Endothelial cell of umbilical vein (primary cell): ENCODE data around the gene CCDC18. TPM values are rescaled to one million over a fixed set of nuclear protein-coding genes. Genes with fewer than 3 reads are reported as not detected.

Source experiments
- BruUV-seq: library from RNA; stranded (reverse); fragments of 400-500 nt; replicated peaks from 2 replicates; lab custom pipeline; 2021; lab: Mats Ljungman, UMichigan
- CTCF ChIA-PET: fragments of 300-600, 350-600 bp; sonication (Branson Sonifier 250); formaldehyde crosslinking; loops from one replicate; lab custom pipeline; 2021; ENCODE audit warnings: antibody characterized with exemption, inconsistent platforms; lab: Charles Lee
- POLR2A ChIA-PET: fragments of 300-600, 350-600 bp; sonication (Branson Sonifier 250); formaldehyde crosslinking; loops from one replicate; lab custom pipeline; 2021; ENCODE audit warnings: antibody characterized with exemption, inconsistent platforms; lab: Charles Lee
- DNase-seq: peaks from one replicate; pipeline ENCODE4 v3.0.0-alpha.2; 2011; ENCODE audit warnings: low read depth, low spot score
- FAIRE-seq: peaks from 2 replicates; lab custom pipeline; 2011; peaks lifted over from hg19 to GRCh38; lab: Jason Lieb, UNC
- H2AFZ ChIP-seq: 2 replicates; pipeline ENCODE4 v1.6.0; 2012; ENCODE audit warnings: low read depth, low read length, control low read depth, inconsistent platforms
- H3K27ac ChIP-seq: 2 replicates; pipeline ENCODE4 v1.5.1; 2011; ENCODE audit warnings: low read depth, mild to moderate bottlenecking, control low read depth, low read length, moderate library complexity; ENCODE audit not compliant: insufficient read depth
- H3K27me3 ChIP-seq, 2 experiments: 2 replicates each; pipeline versions ENCODE4 v1.6.0 to v1.6.1; 2011; ENCODE audit warnings: low read length in 2 of 2, mixed read lengths in 1 of 2; ENCODE audit not compliant: control insufficient read depth in 2 of 2, insufficient read depth in 2 of 2
- H3K36me3 ChIP-seq, 2 experiments: 2 replicates in 1 of 2; 3 replicates in 1 of 2; pipeline ENCODE4 v1.5.1; 2011; ENCODE audit warnings: low read length in 2 of 2, mild to moderate bottlenecking in 1 of 2, moderate library complexity in 1 of 2; ENCODE audit not compliant: control insufficient read depth in 2 of 2, insufficient read depth in 2 of 2; ENCODE audit errors: extremely low read depth in 1 of 2
- H3K4me1 ChIP-seq: 3 replicates; pipeline ENCODE4 v1.5.1; 2011; ENCODE audit warnings: mild to moderate bottlenecking, low read length; ENCODE audit not compliant: control insufficient read depth, insufficient read depth; ENCODE audit errors: extremely low read depth
- H3K4me2 ChIP-seq: 2 replicates; pipeline ENCODE4 v1.6.1; 2011; ENCODE audit warnings: low read length, control low read depth, mixed read lengths; ENCODE audit not compliant: insufficient read depth
- H3K4me3 ChIP-seq, 3 experiments: fragments of 200-600 bp in 1 of 3; sonication (generic), shearing (Covaris generic) in 1 of 3; replicated peaks in 1 of 3; 2 replicates each; pipeline ENCODE4 v1.5.1; 2011 to 2016; ENCODE audit warnings: control low read depth in 3 of 3, low read length in 3 of 3, mild to moderate bottlenecking in 2 of 3, inconsistent platforms in 1 of 3, low read depth in 1 of 3, moderate library complexity in 1 of 3; ENCODE audit not compliant: insufficient read depth in 1 of 3
- H3K79me2 ChIP-seq: 2 replicates; pipeline ENCODE4 v1.6.0; 2012; ENCODE audit warnings: low read length, inconsistent platforms; ENCODE audit not compliant: control insufficient read depth, insufficient read depth
- H3K9ac ChIP-seq: replicated peaks from 2 replicates; pipeline ENCODE3; 2011; ENCODE audit warnings: low read length, control low read depth; ENCODE audit not compliant: insufficient read depth; ENCODE audit errors: extremely low read depth
- H3K9me1 ChIP-seq: replicated peaks from 3 replicates; pipeline ENCODE4 v1.6.0; 2011; ENCODE audit warnings: mild to moderate bottlenecking, low read length; ENCODE audit not compliant: control insufficient read depth, insufficient read depth; ENCODE audit errors: extremely low read depth
- H3K9me3 ChIP-seq: replicated peaks from 2 replicates; pipeline ENCODE4 v1.5.1; 2012; ENCODE audit warnings: low read length, inconsistent platforms; ENCODE audit not compliant: control insufficient read depth, insufficient read depth
- H4K20me1 ChIP-seq: replicated peaks from 2 replicates; pipeline ENCODE3; 2011; ENCODE audit warnings: mild to moderate bottlenecking, low read length; ENCODE audit not compliant: control insufficient read depth, insufficient read depth; ENCODE audit errors: extremely low read depth
- EZH2 ChIP-seq: IDR thresholded peaks from 2 replicates; pipeline ENCODE4 v1.6.1; 2012; ENCODE audit warnings: borderline replicate concordance, low read depth, mild to moderate bottlenecking, moderate library complexity, low read length, inconsistent platforms; ENCODE audit not compliant: severe bottlenecking
- FOS ChIP-seq: IDR thresholded peaks from 2 replicates; pipeline ENCODE4 v1.6.1; 2011; ENCODE audit warnings: mild to moderate bottlenecking, low read length, moderate library complexity, borderline replicate concordance; ENCODE audit not compliant: insufficient read depth
- GATA2 ChIP-seq: IDR thresholded peaks from 2 replicates; pipeline ENCODE4 v1.7.0; 2011; ENCODE audit warnings: low read depth, mild to moderate bottlenecking, moderate library complexity, mixed read lengths, low read length; ENCODE audit not compliant: insufficient read length, insufficient read depth
- JUN ChIP-seq: IDR thresholded peaks from 2 replicates; pipeline ENCODE4 v1.6.1; 2011; ENCODE audit warnings: borderline replicate concordance, low read depth; ENCODE audit not compliant: insufficient read length, insufficient read depth
- MYC ChIP-seq: IDR thresholded peaks from one replicate; pipeline ENCODE4 v1.6.1; 2011; ENCODE audit warnings: mild to moderate bottlenecking, low read depth, low read length
- POLR2A ChIP-seq: IDR thresholded peaks from 2 replicates; pipeline ENCODE4 v1.6.1; 2012; ENCODE audit warnings: low read depth, mild to moderate bottlenecking, control low read depth, low read length
- POLR2AphosphoS5 ChIP-seq: IDR thresholded peaks from 2 replicates; pipeline ENCODE4 v1.6.1; 2012; ENCODE audit warnings: low read depth, mild to moderate bottlenecking, control low read depth, low read length, moderate library complexity; ENCODE audit not compliant: insufficient read depth
- dilution Hi-C: fragments of 300-500 bp; cut with MboI; formaldehyde crosslinking; loops from one replicate; pipeline ENCODE4 v1.15.0; 2019; ENCODE audit warnings: low sequenced_read_pairs; ENCODE audit not compliant: extremely low pct_ligation_motif_present
- intact Hi-C: fragments of 100-400 bp; cut with micrococcal nuclease; formaldehyde crosslinking; loops from one replicate; pipeline ENCODE4 v1.10.0; 2022
- polyA plus RNA-seq, 4 experiments: library from polyadenylated mRNA; depleted of rRNA in 3 of 4; stranded (reverse) in 3 of 4; unstranded in 1 of 4; fragments of >200 nt; gene quantifications; 2 replicates each; pipeline versions ENCODE4 v1.2.1 to v1.2.3, GENCODE V29; 2011 to 2012; ENCODE audit warnings: missing spikeins in 1 of 4
- total RNA-seq: library from RNA; stranded (reverse); gene quantifications from 2 replicates; pipeline ENCODE4 v1.2.3, GENCODE V29; 2021
- TF ChIP-seq, protein P1 (sequence below): IDR thresholded peaks from 2 replicates; pipeline ENCODE4 v1.6.1; 2011; ENCODE audit not compliant: insufficient read depth, insufficient read length
- TF ChIP-seq, protein P2 (sequence below), 2 donors: IDR thresholded peaks; 1 replicate in 1 of 2; 2 replicates in 1 of 2; pipeline ENCODE4 v1.5.1; 2011; ENCODE audit warnings: low read length in 2 of 2, mild to moderate bottlenecking in 2 of 2, moderate library complexity in 2 of 2, control low read depth in 1 of 2, inconsistent platforms in 1 of 2, low read depth in 1 of 2; ENCODE audit not compliant: insufficient read depth in 1 of 2; ENCODE audit errors: extremely low read depth in 1 of 2

The CCDC18 gene
- total and polyA plus RNA-seq, 2 donors (not counting 3 experiments of a cell fraction or from before 2014, with no cell fraction given) = 2.2 to 11.2 TPM

DNA sequence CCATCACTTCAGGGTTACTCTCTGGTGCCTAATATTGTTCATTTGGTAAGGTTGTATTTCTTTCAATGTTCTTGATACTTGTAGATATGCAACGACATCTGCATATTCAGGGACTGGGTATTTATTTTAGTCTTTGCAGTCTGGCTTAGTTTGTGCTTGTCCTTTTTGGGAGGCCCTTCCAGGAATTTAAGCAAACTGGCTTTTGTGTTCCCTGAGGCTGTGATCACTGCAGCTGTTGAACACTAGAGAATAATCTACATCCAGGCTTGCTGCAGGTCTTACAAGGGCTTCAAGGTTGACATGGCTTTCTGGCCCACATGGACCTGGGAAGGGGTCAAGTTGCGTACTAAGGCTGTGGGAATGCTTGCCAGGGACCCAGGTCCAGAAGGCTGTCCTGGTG, 72.1 kb downstream of the CCDC18 start:
- Histone ChIP-seq H3K27ac (no peak overlapping the region), H3K27me3 (no peaks in the 10 kb centered on the region), H3K79me2 (no peaks in the 10 kb centered on the region), H3K4me1 (no peaks in the 10 kb centered on the region), H3K4me3 (no peak overlapping the region), H2AFZ (no peak overlapping the region), H3K9me1 (no peaks in the 10 kb centered on the region), H3K36me3 (no peaks in the 10 kb centered on the region), H3K9me3 (no peaks in the 10 kb centered on the region), H3K4me2 (no peak overlapping the region), H4K20me1 (no peaks in the 10 kb centered on the region), H3K9ac (no peak overlapping the region)
- no peak for TF ChIP-seq POLR2A
- no peak for TF ChIP-seq FOS
- TF ChIP-seq MYC = no peak
- TF ChIP-seq, protein P1, sequence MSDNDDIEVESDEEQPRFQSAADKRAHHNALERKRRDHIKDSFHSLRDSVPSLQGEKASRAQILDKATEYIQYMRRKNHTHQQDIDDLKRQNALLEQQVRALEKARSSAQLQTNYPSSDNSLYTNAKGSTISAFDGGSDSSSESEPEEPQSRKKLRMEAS = no peak
- TF ChIP-seq, protein P2, sequence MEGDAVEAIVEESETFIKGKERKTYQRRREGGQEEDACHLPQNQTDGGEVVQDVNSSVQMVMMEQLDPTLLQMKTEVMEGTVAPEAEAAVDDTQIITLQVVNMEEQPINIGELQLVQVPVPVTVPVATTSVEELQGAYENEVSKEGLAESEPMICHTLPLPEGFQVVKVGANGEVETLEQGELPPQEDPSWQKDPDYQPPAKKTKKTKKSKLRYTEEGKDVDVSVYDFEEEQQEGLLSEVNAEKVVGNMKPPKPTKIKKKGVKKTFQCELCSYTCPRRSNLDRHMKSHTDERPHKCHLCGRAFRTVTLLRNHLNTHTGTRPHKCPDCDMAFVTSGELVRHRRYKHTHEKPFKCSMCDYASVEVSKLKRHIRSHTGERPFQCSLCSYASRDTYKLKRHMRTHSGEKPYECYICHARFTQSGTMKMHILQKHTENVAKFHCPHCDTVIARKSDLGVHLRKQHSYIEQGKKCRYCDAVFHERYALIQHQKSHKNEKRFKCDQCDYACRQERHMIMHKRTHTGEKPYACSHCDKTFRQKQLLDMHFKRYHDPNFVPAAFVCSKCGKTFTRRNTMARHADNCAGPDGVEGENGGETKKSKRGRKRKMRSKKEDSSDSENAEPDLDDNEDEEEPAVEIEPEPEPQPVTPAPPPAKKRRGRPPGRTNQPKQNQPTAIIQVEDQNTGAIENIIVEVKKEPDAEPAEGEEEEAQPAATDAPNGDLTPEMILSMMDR (IDR thresholded peaks at IDR 0.05; ENCODE audit: extremely low read depth in 1 of 2, insufficient read depth in 1 of 2, low read depth in 1 of 2, low read length in 2 of 2) = no peak
- no peak for FAIRE-seq
- CTCF ChIA-PET = no interaction called here
- intact Hi-C loops = no loop called here
- dilution Hi-C loops = no loop called here
- POLR2A ChIA-PET = no interaction called here
- no TSS peak for BruUV-seq
- DNase-seq = no peak

DNA sequence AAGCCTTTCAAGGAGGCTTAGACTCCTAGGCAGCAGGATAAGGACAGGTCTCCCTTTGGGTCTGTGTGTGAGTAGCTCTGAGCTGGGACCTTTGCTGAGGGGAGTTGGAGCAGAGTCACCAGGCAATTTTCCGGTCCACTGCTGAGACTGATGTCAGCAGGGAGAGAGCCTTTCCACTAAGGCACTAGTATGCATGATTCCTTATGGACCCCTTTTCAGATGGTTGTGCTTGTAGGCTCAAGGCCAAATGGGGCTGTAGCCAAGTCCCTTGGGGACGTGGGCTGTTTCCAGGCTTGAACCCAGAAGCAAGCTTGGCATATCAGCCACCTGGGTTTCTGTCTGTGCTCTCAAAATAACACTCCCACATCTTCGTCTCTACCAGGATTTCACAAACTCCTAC, 73.0 kb downstream of the CCDC18 start:
- H3K27ac ChIP-seq = no peak overlapping the region
- BruUV-seq = no TSS peak
- H3K4me1 ChIP-seq = no peaks in the 10 kb centered on the region
- CTCF ChIA-PET = no interaction called here
- FAIRE-seq (no peak), DNase-seq (no peak)
- no peak overlapping the region for H3K4me2 ChIP-seq
- no peaks in the 10 kb centered on the region for H3K36me3 ChIP-seq
- POLR2A ChIA-PET = no interaction called here
- H3K27me3 ChIP-seq = no peaks in the 10 kb centered on the region
- no peaks in the 10 kb centered on the region for H3K9me3 ChIP-seq
- no peak overlapping the region for H3K4me3 ChIP-seq
- intact Hi-C loops = no loop called here
- H3K9me1 ChIP-seq = no peaks in the 10 kb centered on the region
- no peaks in the 10 kb centered on the region for H3K79me2 ChIP-seq
- TF ChIP-seq JUN = no peak
- TF ChIP-seq EZH2 = no peak
- TF ChIP-seq FOS = no peak
- TF ChIP-seq, protein P1 = no peak
- TF ChIP-seq MYC = no peak
- TF ChIP-seq, protein P2 (IDR thresholded peaks at IDR 0.05; ENCODE audit: extremely low read depth in 1 of 2, insufficient read depth in 1 of 2, low read depth in 1 of 2, low read length in 2 of 2) = no peak
- no peak for TF ChIP-seq POLR2A
- TF ChIP-seq POLR2AphosphoS5 = no peak
- TF ChIP-seq GATA2 = no peak
- no peak overlapping the region for H3K9ac ChIP-seq
- no peak overlapping the region for H2AFZ ChIP-seq
- no peaks in the 10 kb centered on the region for H4K20me1 ChIP-seq
- dilution Hi-C loops = no loop called here
